Trophoblast cell (in vitro differentiated cells and primary cell): Measurements from ENCODE around the gene OTUD4.

ENCODE experiments used
- DNase-seq, 2 donors: peaks; one replicate each; pipeline ENCODE4 v3.0.0-alpha.2; 2016
- H2AFZ ChIP-seq: 2 replicates; pipeline ENCODE4 v1.6.1; 2013; ENCODE audit warnings: low read length, moderate library complexity, mild to moderate bottlenecking; ENCODE audit not compliant: insufficient read depth, poor library complexity
- H2AK5ac ChIP-seq: 2 replicates; pipeline ENCODE4 v1.6.1; 2013; ENCODE audit warnings: mild to moderate bottlenecking, low read length
- H2BK120ac ChIP-seq: 2 replicates; pipeline ENCODE4 v1.6.1; 2013; ENCODE audit warnings: low read length, mild to moderate bottlenecking, moderate library complexity; ENCODE audit not compliant: insufficient read depth, poor library complexity
- H2BK12ac ChIP-seq: 2 replicates; pipeline ENCODE4 v1.6.1; 2013; ENCODE audit warnings: mild to moderate bottlenecking, low read length, moderate library complexity
- H2BK5ac ChIP-seq: 2 replicates; pipeline ENCODE4 v1.6.1; 2013; ENCODE audit warnings: low read length, low read depth, moderate library complexity, mild to moderate bottlenecking; ENCODE audit not compliant: poor library complexity
- H3K14ac ChIP-seq: 2 replicates; pipeline ENCODE4 v1.6.1; 2013; ENCODE audit warnings: mild to moderate bottlenecking, low read length
- H3K18ac ChIP-seq: 2 replicates; pipeline ENCODE4 v1.6.1; 2013; ENCODE audit warnings: mild to moderate bottlenecking, low read length
- H3K23ac ChIP-seq: 2 replicates; pipeline ENCODE4 v1.6.1; 2013; ENCODE audit warnings: low read length
- H3K27ac ChIP-seq: 2 replicates; pipeline ENCODE4 v1.5.1; 2013; ENCODE audit warnings: low read depth, mild to moderate bottlenecking, inconsistent platforms, low read length, moderate library complexity
- H3K27me3 ChIP-seq: 2 replicates; pipeline ENCODE4 v1.6.1; 2013; ENCODE audit warnings: inconsistent platforms, mild to moderate bottlenecking, low read length, moderate library complexity; ENCODE audit not compliant: insufficient read depth
- H3K36me3 ChIP-seq, 2 experiments: 1 replicate in 1 of 2; 2 replicates in 1 of 2; pipeline ENCODE4 v1.6.1; 2013; ENCODE audit warnings: low read length in 2 of 2, mild to moderate bottlenecking in 2 of 2, moderate library complexity in 1 of 2; ENCODE audit not compliant: insufficient read depth in 2 of 2, control insufficient read depth in 1 of 2
- H3K4ac ChIP-seq: 2 replicates; pipeline ENCODE4 v1.6.1; 2013; ENCODE audit warnings: low read depth, mild to moderate bottlenecking, low read length, moderate library complexity
- H3K4me1 ChIP-seq, 2 experiments: 1 replicate in 1 of 2; 2 replicates in 1 of 2; pipeline ENCODE4 v1.6.1; 2013; ENCODE audit warnings: low read length in 2 of 2, mild to moderate bottlenecking in 2 of 2, moderate library complexity in 1 of 2; ENCODE audit not compliant: insufficient read depth in 2 of 2, control insufficient read depth in 1 of 2
- H3K4me2 ChIP-seq: 2 replicates; pipeline ENCODE4 v1.6.1; 2013; ENCODE audit warnings: inconsistent platforms, mild to moderate bottlenecking, low read length, moderate library complexity
- H3K4me3 ChIP-seq: 2 replicates; pipeline ENCODE4 v1.5.1; 2013; ENCODE audit warnings: mild to moderate bottlenecking, low read depth, low read length, inconsistent platforms
- H3K79me1 ChIP-seq: one replicate; pipeline ENCODE4 v1.6.1; 2013; ENCODE audit warnings: low read length
- H3K79me2 ChIP-seq: 2 replicates; pipeline ENCODE4 v1.6.1; 2013; ENCODE audit warnings: low read length, mild to moderate bottlenecking; ENCODE audit not compliant: control insufficient read depth, insufficient read depth, poor library complexity
- H3K9ac ChIP-seq: 2 replicates; pipeline ENCODE4 v1.6.1; 2013; ENCODE audit warnings: mild to moderate bottlenecking, low read length
- H3K9me3 ChIP-seq: 2 replicates; pipeline ENCODE4 v1.6.1; 2013; ENCODE audit warnings: low read depth, mild to moderate bottlenecking, control low read depth, inconsistent platforms, low read length; ENCODE audit not compliant: insufficient read depth
- H4K12ac ChIP-seq: 2 replicates; pipeline ENCODE4 v1.6.1; 2013; ENCODE audit warnings: low read depth, mild to moderate bottlenecking, low read length, moderate library complexity
- H4K8ac ChIP-seq: 2 replicates; pipeline ENCODE4 v1.6.1; 2013; ENCODE audit warnings: low read depth, mild to moderate bottlenecking, low read length, moderate library complexity
- H4K91ac ChIP-seq: one replicate; pipeline ENCODE4 v1.6.1; 2013; ENCODE audit warnings: low read depth, mild to moderate bottlenecking, low read length, moderate library complexity
- WGBS: extraction: QIAGEN DNeasy Blood & Tissue Kit; methylation state at CpG from one replicate; pipeline ENCODE4 v1.1.7; 2013; ENCODE audit warnings: missing lambda C conversion rate; ENCODE audit not compliant: insufficient read length, insufficient coverage; ENCODE audit errors: extremely low coverage; 5-methylcytosine and 5-hydroxymethylcytosine counted together

The OTUD4 gene

GRCh38 chr4:145207934-145208333 lies 27.5 kb upstream of the OTUD4 start:
- no peak overlapping the region for H2BK12ac ChIP-seq
- WGBS, result no CpG with 5 or more reads among the region's 2 CpGs
- no peak overlapping the region for H2AFZ ChIP-seq
- no peaks in the 10 kb centered on the region for H3K79me2 ChIP-seq
- no peak overlapping the region for H3K23ac ChIP-seq
- no peak overlapping the region for H3K9ac ChIP-seq
- H2AK5ac ChIP-seq, result no peak overlapping the region
- no peak overlapping the region for H4K8ac ChIP-seq
- H3K27ac ChIP-seq, result no peak overlapping the region
- H3K9me3 ChIP-seq, result no peaks in the 10 kb centered on the region
- no peak overlapping the region for H4K12ac ChIP-seq
- H3K4ac ChIP-seq, result no peak overlapping the region
- no peak overlapping the region for H3K18ac ChIP-seq
- no peak for DNase-seq
- peaks cover 0 to 2% of the 10 kb centered on the region in 2 experiments for H3K4me1 ChIP-seq
- no peaks in the 10 kb centered on the region for H3K36me3 ChIP-seq
- H3K4me3 ChIP-seq, result no peak overlapping the region
- no peak overlapping the region for H2BK120ac ChIP-seq
- no peak overlapping the region for H3K4me2 ChIP-seq
- H3K14ac ChIP-seq, result no peak overlapping the region
- H3K27me3 ChIP-seq, result no peaks in the 10 kb centered on the region
- no peaks in the 10 kb centered on the region for H3K79me1 ChIP-seq
- no peak overlapping the region for H4K91ac ChIP-seq
- H2BK5ac ChIP-seq, result no peak overlapping the region

GRCh38 chr4:145203410-145203809 lies 23.0 kb upstream of the OTUD4 start:
- Histone ChIP-seq H2BK120ac (no peak overlapping the region), H3K18ac (no peak overlapping the region), H3K27ac (no peak overlapping the region), H2BK12ac (no peak overlapping the region), H4K12ac (no peak overlapping the region), H3K79me1 (no peaks in the 10 kb centered on the region), H2AFZ (no peak overlapping the region), H2BK5ac (no peak overlapping the region), H3K27me3 (no peaks in the 10 kb centered on the region), H3K4me1 (no peaks in the 10 kb centered on the region), H3K4me3 (no peak overlapping the region), H3K36me3 (no peaks in the 10 kb centered on the region), H3K23ac (no peak overlapping the region), H3K4ac (no peak overlapping the region), H3K9ac (no peak overlapping the region), H3K9me3 (no peaks in the 10 kb centered on the region), H3K4me2 (no peak overlapping the region), H2AK5ac (no peak overlapping the region), H3K79me2 (no peaks in the 10 kb centered on the region), H4K8ac (no peak overlapping the region), H4K91ac (no peak overlapping the region), H3K14ac (no peak overlapping the region)
- WGBS, result no CpG with 5 or more reads among the region's 9 CpGs
- peak; percentile 7 to 77 for DNase-seq

GRCh38 chr4:145200366-145200765 lies 20.0 kb upstream of the OTUD4 start:
- peaks cover 2 to 6% of the 10 kb centered on the region in 2 experiments for H3K4me1 ChIP-seq
- H3K36me3 ChIP-seq, result no peaks in the 10 kb centered on the region
- H3K79me2 ChIP-seq, result no peaks in the 10 kb centered on the region
- no peak overlapping the region for H4K8ac ChIP-seq
- H3K27ac ChIP-seq, result no peak overlapping the region
- H2AK5ac ChIP-seq, result no peak overlapping the region
- no peak overlapping the region for H3K23ac ChIP-seq
- H4K91ac ChIP-seq, result no peak overlapping the region
- H3K9me3 ChIP-seq, result no peaks in the 10 kb centered on the region
- no peak overlapping the region for H3K14ac ChIP-seq
- H3K79me1 ChIP-seq, result no peaks in the 10 kb centered on the region
- H2BK12ac ChIP-seq, result no peak overlapping the region
- H3K4me3 ChIP-seq, result no peak overlapping the region
- no peak overlapping the region for H2BK120ac ChIP-seq
- H3K27me3 ChIP-seq, result no peaks in the 10 kb centered on the region
- no peak overlapping the region for H3K18ac ChIP-seq
- no peak overlapping the region for H4K12ac ChIP-seq
- no peak overlapping the region for H3K4ac ChIP-seq
- no peak overlapping the region for H3K4me2 ChIP-seq
- WGBS, result no CpG with 5 or more reads among the region's 4 CpGs
- no peak overlapping the region for H3K9ac ChIP-seq
- no peak for DNase-seq
- H2BK5ac ChIP-seq, result no peak overlapping the region
- no peak overlapping the region for H2AFZ ChIP-seq

GRCh38 chr4:145199051-145199716 lies 18.8 kb upstream of the OTUD4 start:
- H3K4me3 ChIP-seq, result no peak overlapping the region
- H3K27me3 ChIP-seq, result no peaks in the 10 kb centered on the region
- no peak overlapping the region for H2BK12ac ChIP-seq
- H3K18ac ChIP-seq, result no peak overlapping the region
- peaks cover 2 to 6% of the 10 kb centered on the region in 2 experiments for H3K4me1 ChIP-seq
- no peak overlapping the region for H2AFZ ChIP-seq
- H3K36me3 ChIP-seq, result no peaks in the 10 kb centered on the region
- no peak overlapping the region for H4K91ac ChIP-seq
- no peak overlapping the region for H3K14ac ChIP-seq
- no peak overlapping the region for H2BK120ac ChIP-seq
- H3K27ac ChIP-seq, result no peak overlapping the region
- no peaks in the 10 kb centered on the region for H3K79me2 ChIP-seq
- no peak overlapping the region for H2AK5ac ChIP-seq
- H4K12ac ChIP-seq, result no peak overlapping the region
- no peak overlapping the region for H3K9ac ChIP-seq
- no peak overlapping the region for H3K4ac ChIP-seq
- H3K23ac ChIP-seq, result no peak overlapping the region
- no CpG with 5 or more reads among the region's 6 CpGs for WGBS
- no peak for DNase-seq
- H4K8ac ChIP-seq, result no peak overlapping the region
- no peak overlapping the region for H3K4me2 ChIP-seq
- no peak overlapping the region for H2BK5ac ChIP-seq
- H3K9me3 ChIP-seq, result no peaks in the 10 kb centered on the region
- no peaks in the 10 kb centered on the region for H3K79me1 ChIP-seq
